ENCODE results near the gene SH3D21. TPM values are rescaled to one million over a fixed set of nuclear protein-coding genes. Genes with fewer than 3 reads are reported as not detected.

SH3D21 gene
- total RNA-seq, 2 donors from 2014 or later = 8.1 to 10.6 TPM

- Histone ChIP-seq H3K27me3 (replicated peaks; ENCODE audit: insufficient read depth) (no peaks in the 10 kb centered on the region), H3K27ac (peak overlapping the region; percentile 80 to 87), H3K36me3 (peaks cover 11 to 21% of the 10 kb centered on the region in 2 donors), H3K9me3 (no peaks in the 10 kb centered on the region), H3K4me3 (no peak overlapping the region), H3K4me1 (replicated peaks) (peaks cover 18% of the 10 kb centered on the region)
- DNase-seq (ENCODE audit: low spot score) = no peak
- intact Hi-C loops (cut with DNase I) = no loop called here
- TF ChIP-seq POLR2A (IDR thresholded peaks at IDR 0.05) (no peak), POLR2AphosphoS5 (IDR thresholded peaks at IDR 0.05) (no peak), CTCF (IDR thresholded peaks at IDR 0.05) (no peak)
- WGBS = 91% methylated on average over 5 of the region's 5 CpGs
Measured at GRCh38 chr1:36298640-36299039, 7.5 kb upstream of the SH3D21 start.

- peaks cover 18% of the 10 kb centered on the region for H3K4me1 ChIP-seq (replicated peaks)
- H3K36me3 ChIP-seq = peaks cover 13 to 24% of the 10 kb centered on the region in 2 donors
- H3K4me3 ChIP-seq = no peak overlapping the region
- H3K27ac ChIP-seq = peak overlapping the region; percentile 80 to 87
- 92% methylated on average over 1 of the region's 1 CpG for WGBS
- TF ChIP-seq CTCF (IDR thresholded peaks at IDR 0.05) = no peak
- no peak for TF ChIP-seq POLR2AphosphoS5 (IDR thresholded peaks at IDR 0.05)
- no peak for TF ChIP-seq POLR2A (IDR thresholded peaks at IDR 0.05)
- no peak for DNase-seq (ENCODE audit: low spot score)
- intact Hi-C loops (cut with DNase I) = no loop called here
- H3K27me3 ChIP-seq (replicated peaks; ENCODE audit: insufficient read depth) = no peaks in the 10 kb centered on the region
- H3K9me3 ChIP-seq = no peaks in the 10 kb centered on the region
Measured at GRCh38 chr1:36300526-36300925, 5.6 kb upstream of the SH3D21 start.

GRCh38 chr1:36301220-36301619, 4.9 kb upstream of the SH3D21 start:
- intact Hi-C loops (cut with DNase I) = no loop called here
- Histone ChIP-seq H3K27ac (peak overlapping the region; percentile 80 to 87), H3K9me3 (no peaks in the 10 kb centered on the region), H3K36me3 (peaks cover 13 to 24% of the 10 kb centered on the region in 2 donors), H3K27me3 (replicated peaks; ENCODE audit: insufficient read depth) (no peaks in the 10 kb centered on the region), H3K4me1 (replicated peaks) (peaks cover 18% of the 10 kb centered on the region), H3K4me3 (no peak overlapping the region)
- WGBS = 65% methylated on average over 1 of the region's 1 CpG
- TF ChIP-seq POLR2AphosphoS5 (IDR thresholded peaks at IDR 0.05) = no peak
- no peak for TF ChIP-seq POLR2A (IDR thresholded peaks at IDR 0.05)
- no peak for TF ChIP-seq CTCF (IDR thresholded peaks at IDR 0.05)
- no peak for DNase-seq (ENCODE audit: low spot score)

- WGBS = 65% methylated on average over 5 of the region's 5 CpGs
- Histone ChIP-seq H3K9me3 (no peaks in the 10 kb centered on the region), H3K27me3 (replicated peaks; ENCODE audit: insufficient read depth) (no peaks in the 10 kb centered on the region), H3K36me3 (peaks cover 13 to 24% of the 10 kb centered on the region in 2 donors), H3K4me3 (no peak overlapping the region), H3K4me1 (replicated peaks) (peaks cover 11% of the 10 kb centered on the region), H3K27ac (peak overlapping the region in 1 of 2 donors; percentile 21)
- no peak for TF ChIP-seq POLR2A (IDR thresholded peaks at IDR 0.05)
- TF ChIP-seq CTCF (IDR thresholded peaks at IDR 0.05) = no peak
- TF ChIP-seq POLR2AphosphoS5 (IDR thresholded peaks at IDR 0.05) = no peak
- no peak for DNase-seq (ENCODE audit: low spot score)
- intact Hi-C loops (cut with DNase I) = no loop called here
Measured at GRCh38 chr1:36303244-36303643, 2.9 kb upstream of the SH3D21 start.

- 89% methylated on average over 23 of the region's 23 CpGs for WGBS
- no peaks in the 10 kb centered on the region for H3K9me3 ChIP-seq
- DNase-seq (ENCODE audit: low spot score) = no peak
- peaks cover 7% of the 10 kb centered on the region for H3K4me1 ChIP-seq (replicated peaks)
- TF ChIP-seq CTCF (IDR thresholded peaks at IDR 0.05) (no peak), POLR2A (IDR thresholded peaks at IDR 0.05) (no peak), POLR2AphosphoS5 (IDR thresholded peaks at IDR 0.05) (no peak)
- H3K36me3 ChIP-seq = peaks cover 13 to 24% of the 10 kb centered on the region in 2 donors
- intact Hi-C loops (cut with DNase I) = no loop called here
- H3K27ac ChIP-seq = peak overlapping the region in 1 of 2 donors; percentile 21
- no peaks in the 10 kb centered on the region for H3K27me3 ChIP-seq (replicated peaks; ENCODE audit: insufficient read depth)
- H3K4me3 ChIP-seq = no peak overlapping the region
Measured at GRCh38 chr1:36303650-36304360, 2.4 kb upstream of the SH3D21 start.
